Measurements from ENCODE around the gene ANGPTL8.

The ANGPTL8 gene

DNA sequence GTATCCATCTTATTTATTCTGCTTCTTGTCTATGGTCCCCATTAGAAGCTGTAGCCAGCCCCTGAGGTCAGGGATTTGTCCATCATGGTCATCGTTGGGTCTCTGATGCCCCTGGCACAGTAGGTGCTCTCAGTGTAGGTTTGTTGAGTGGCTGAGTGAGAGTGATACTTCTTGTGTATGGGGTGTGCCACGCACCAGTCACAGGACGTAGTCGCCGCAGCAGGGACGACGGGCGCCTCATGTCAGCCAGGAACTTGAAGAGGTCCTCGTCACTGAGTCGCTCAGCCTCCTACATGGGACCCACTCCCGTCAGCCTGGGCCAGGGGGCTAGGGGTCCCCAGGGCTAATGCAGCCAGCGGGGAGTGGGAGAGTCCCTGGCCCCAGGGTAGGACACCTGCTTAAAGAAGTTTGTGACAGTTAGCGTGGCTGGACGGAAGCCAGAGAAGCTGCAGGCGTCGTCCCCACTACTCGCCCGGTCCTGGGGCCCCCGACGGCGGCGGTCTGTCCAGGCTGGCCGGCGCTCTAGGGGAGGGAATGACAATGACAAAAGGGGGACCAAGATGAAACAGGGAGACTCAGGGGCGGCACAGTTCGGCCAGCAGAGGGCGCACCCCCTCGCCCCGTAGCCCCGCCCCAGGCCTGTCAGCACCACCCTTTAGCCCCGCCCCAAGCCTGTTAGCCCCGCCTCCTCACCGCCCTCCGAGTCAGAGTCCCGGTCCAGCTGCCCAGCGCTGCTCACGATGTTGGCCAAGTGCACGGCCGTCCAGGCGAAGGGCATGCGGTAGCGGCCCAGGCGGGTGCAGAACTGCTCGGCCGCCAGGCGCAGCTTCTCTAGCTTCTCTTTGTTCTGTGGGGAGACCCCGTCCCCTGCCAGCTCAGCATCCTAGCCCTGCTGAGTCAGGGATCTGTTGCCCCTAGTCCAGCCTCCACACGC is 3.7 kb downstream of the ANGPTL8 start:
- ATAC-seq (ENCODE audit: low read depth) = peak; percentile 91
- H3K27ac ChIP-seq (ENCODE audit: poor library complexity, severe bottlenecking) = no peak overlapping the region

GRCh38 chr19:11243798-11244169 is 4.4 kb downstream of the ANGPTL8 start:
- H3K36me3 ChIP-seq (ENCODE audit: low read depth) = peaks cover 65% of the 10 kb centered on the region
- ATAC-seq (ENCODE audit: low read depth) = no peak
- H3K27me3 ChIP-seq (ENCODE audit: insufficient read depth, poor library complexity, severe bottlenecking) = no peaks in the 10 kb centered on the region
- no peak overlapping the region for H3K4me3 ChIP-seq (ENCODE audit: severe bottlenecking)
- no peak for DNase-seq (ENCODE audit: low spot score)
- H3K4me1 ChIP-seq (ENCODE audit: insufficient read depth, poor library complexity, severe bottlenecking) = no peaks in the 10 kb centered on the region
- peaks cover 1% of the 10 kb centered on the region for H3K9me3 ChIP-seq (ENCODE audit: severe bottlenecking)
- no peak for TF ChIP-seq CTCF (IDR thresholded peaks at IDR 0.05; ENCODE audit: poor library complexity, severe bottlenecking)
- H3K27ac ChIP-seq (ENCODE audit: poor library complexity, severe bottlenecking) = no peak overlapping the region

More for the DNA sequence above, 3.7 kb downstream of the ANGPTL8 start:
- no peak for DNase-seq (ENCODE audit: low spot score)
- H3K4me3 ChIP-seq (ENCODE audit: severe bottlenecking) = no peak overlapping the region
- TF ChIP-seq CTCF (IDR thresholded peaks at IDR 0.05; ENCODE audit: poor library complexity, severe bottlenecking) = peak; percentile 91
- peaks cover 67% of the 10 kb centered on the region for H3K36me3 ChIP-seq (ENCODE audit: low read depth)
- H3K27me3 ChIP-seq (ENCODE audit: insufficient read depth, poor library complexity, severe bottlenecking) = no peaks in the 10 kb centered on the region
- H3K4me1 ChIP-seq (ENCODE audit: insufficient read depth, poor library complexity, severe bottlenecking) = no peaks in the 10 kb centered on the region
- peaks cover 3% of the 10 kb centered on the region for H3K9me3 ChIP-seq (ENCODE audit: severe bottlenecking)

DNA sequence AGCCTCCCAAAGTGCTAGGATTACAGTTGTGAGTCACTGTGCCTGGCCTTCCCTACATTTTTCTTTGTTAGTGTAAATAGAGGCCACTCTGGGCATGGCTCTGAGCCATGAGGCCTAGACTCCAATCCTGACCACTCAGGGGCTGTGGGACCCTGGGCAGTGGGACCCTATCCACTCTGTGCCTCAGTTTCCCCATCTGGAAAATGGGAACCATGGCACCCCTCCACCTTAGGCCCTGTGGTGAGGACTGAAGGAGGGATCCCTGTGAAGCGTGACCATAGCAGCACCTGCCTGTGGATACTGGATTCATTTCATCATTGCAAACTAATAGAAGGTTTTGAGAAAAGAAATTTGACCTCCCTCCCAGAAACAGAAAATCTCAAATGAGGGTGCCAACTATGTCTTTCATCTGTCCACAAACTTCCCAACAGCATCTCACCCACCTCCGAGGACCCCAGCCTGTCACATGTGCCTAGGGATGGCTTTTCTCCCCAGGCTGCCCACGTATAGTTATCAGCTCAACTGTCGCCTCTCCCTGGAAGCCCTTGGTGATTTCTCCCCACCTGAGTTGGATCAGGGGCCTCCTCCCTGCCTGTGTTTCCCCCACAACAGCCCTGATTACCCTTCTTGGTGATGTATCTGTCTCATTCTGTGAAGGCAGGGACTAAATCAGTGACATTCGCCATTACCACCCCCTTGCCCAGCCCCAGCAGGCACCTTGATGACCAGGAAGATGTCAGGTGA is 5.6 kb downstream of the ANGPTL8 start:
- no peak overlapping the region for H3K4me3 ChIP-seq (ENCODE audit: severe bottlenecking)
- H3K4me1 ChIP-seq (ENCODE audit: insufficient read depth, poor library complexity, severe bottlenecking) = no peaks in the 10 kb centered on the region
- H3K27me3 ChIP-seq (ENCODE audit: insufficient read depth, poor library complexity, severe bottlenecking) = no peaks in the 10 kb centered on the region
- H3K36me3 ChIP-seq (ENCODE audit: low read depth) = peaks cover 61% of the 10 kb centered on the region
- ATAC-seq (ENCODE audit: low read depth) (no peak), DNase-seq (ENCODE audit: low spot score) (no peak)
- no peak for TF ChIP-seq CTCF (IDR thresholded peaks at IDR 0.05; ENCODE audit: poor library complexity, severe bottlenecking)
- no peak overlapping the region for H3K27ac ChIP-seq (ENCODE audit: poor library complexity, severe bottlenecking)
- H3K9me3 ChIP-seq (ENCODE audit: severe bottlenecking) = no peaks in the 10 kb centered on the region

DNA sequence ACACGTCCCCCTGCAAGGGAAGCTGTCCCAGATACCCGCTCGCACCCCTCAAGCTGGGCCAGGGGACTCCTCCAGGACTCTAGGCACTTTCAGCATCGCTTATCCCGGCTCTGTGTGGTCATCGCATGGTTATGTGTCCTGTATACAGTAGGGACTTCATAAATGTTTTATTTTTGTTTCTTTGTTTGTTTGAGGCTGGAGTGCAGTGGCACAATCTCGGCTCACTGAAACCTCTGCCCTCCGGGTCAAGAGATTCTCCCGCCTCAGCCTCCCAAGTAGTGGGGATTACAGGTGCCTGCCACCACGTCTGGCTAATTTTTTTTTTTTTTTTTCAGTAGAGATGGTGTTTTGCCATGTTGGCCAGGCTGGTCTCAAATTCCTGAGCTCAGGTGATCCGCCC is 7.5 kb downstream of the ANGPTL8 start:
- ATAC-seq (ENCODE audit: low read depth) = no peak
- Histone ChIP-seq H3K27me3 (ENCODE audit: insufficient read depth, poor library complexity, severe bottlenecking) (no peaks in the 10 kb centered on the region), H3K9me3 (ENCODE audit: severe bottlenecking) (no peaks in the 10 kb centered on the region), H3K4me1 (ENCODE audit: insufficient read depth, poor library complexity, severe bottlenecking) (no peaks in the 10 kb centered on the region), H3K27ac (ENCODE audit: poor library complexity, severe bottlenecking) (no peak overlapping the region), H3K4me3 (ENCODE audit: severe bottlenecking) (no peak overlapping the region), H3K36me3 (ENCODE audit: low read depth) (peaks cover 69% of the 10 kb centered on the region)
- DNase-seq (ENCODE audit: low spot score) = no peak
- TF ChIP-seq CTCF (IDR thresholded peaks at IDR 0.05; ENCODE audit: poor library complexity, severe bottlenecking) = no peak
